Measurements from ENCODE around the gene PTPN20.

Gene PTPN20

DNA sequence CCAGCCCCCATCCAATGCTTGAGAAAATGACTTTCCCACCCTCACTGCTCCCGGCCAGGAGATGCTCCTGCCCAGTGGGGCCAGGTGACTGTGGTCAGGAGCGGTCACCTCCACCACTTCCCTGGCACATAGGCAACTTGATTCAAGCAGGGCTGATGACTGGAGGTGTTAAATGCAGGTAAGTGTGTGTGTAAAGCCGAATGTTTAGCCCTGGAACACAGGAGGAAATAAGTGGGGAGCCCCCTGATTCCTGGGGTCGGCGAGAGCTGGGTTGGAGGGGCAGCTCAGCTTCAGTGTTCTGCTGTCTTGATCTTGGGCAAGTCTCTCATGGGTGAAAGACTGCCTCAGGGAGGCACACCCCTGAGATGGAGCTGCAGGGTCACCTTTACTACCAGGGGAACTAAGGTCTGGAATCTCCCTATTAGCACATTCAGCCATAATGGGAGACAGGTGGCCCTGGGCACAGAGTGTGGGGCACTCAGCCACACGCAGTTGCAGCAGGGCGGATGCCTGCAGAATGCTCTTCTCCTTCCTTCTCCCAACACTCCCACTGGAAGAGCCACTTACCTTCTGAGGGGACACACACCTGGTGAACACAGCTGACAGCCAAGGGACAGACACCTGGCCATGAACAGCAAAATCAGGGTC, 124.1 kb downstream of the PTPN20 start:
- DNase-seq: no peak

DNA sequence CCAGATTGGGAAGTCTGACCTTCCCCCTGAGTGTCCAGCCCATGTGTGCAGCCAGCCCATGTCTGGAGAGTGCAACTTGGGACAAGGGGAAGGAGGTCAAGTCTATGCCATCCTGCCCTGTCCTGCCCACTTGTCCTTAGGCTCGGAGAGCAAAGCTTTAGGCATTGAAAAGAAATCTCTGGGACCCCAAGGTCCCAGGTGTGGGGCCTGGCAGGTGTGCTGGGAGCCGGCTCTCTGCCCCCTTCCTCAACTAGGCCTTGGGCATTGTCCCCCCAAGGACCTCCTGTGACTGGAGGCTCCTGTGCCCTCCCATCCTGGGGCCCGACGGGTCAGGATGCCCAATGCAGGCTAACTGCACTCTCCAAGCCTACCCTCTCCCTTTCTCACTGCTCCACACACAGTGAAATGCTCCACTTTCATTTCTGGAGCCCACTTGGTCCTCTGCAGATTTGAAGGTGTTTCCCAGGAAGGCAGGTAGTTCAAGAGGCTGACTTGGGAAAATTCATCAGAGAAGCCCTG, 124.7 kb downstream of the PTPN20 start:
- DNase-seq: no peak

DNA sequence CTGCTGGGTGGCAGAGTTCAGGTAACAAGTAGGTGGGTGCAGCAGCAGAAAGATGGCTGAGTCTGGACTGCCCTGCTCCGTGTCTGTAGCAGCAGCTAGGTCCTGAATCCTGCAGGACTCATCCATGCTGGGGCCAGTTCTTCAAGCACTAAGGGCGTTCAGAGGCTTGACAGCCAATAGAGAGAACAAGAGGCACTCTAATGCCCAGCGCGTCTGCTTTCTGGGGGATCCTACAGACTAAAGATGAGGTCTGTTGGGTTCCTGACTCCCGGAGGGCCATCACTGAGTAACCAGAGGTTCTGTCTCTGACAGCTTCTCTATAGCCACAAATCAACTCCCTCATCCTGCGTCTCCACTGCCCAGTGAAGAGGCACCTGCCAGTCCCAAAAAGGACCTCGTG, 125.5 kb downstream of the PTPN20 start:
- DNase-seq: no peak

DNA sequence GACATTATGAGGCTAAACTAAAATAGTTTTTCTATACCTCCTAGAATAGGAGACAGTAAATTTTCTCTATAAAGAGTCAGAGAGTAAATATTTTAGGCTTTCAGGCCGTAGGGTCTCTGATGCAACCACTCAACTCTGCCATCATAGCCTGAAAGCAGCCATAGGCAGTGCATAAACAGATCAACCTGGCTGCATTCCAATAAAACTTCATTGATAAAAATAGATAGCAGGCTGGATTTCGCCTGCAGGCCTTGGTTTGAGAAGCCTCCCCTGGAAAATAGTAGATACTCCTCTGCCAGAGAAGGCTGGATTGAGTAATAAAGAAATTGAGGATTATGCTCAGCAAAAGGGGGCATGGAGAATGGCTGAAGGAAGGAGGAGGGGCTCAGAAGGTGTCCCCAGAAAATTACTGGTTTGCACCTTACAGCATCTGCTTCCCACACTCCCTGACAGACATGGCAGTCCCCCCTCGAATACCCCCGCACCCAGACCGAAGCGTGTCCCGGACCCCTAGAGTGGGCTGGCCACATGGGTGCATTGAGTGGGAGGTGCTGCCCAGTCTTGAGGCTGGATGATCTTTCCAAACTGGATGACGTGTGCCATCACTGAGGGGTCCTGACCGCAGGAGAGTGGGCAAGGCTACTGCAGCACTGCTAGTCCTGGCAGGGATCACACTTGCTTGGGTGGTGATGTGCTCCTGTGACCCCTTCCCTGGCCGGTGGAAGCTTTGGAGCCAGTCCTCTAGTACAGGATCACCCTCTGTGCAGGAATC, 126.6 kb downstream of the PTPN20 start:
- no peak for DNase-seq

DNA sequence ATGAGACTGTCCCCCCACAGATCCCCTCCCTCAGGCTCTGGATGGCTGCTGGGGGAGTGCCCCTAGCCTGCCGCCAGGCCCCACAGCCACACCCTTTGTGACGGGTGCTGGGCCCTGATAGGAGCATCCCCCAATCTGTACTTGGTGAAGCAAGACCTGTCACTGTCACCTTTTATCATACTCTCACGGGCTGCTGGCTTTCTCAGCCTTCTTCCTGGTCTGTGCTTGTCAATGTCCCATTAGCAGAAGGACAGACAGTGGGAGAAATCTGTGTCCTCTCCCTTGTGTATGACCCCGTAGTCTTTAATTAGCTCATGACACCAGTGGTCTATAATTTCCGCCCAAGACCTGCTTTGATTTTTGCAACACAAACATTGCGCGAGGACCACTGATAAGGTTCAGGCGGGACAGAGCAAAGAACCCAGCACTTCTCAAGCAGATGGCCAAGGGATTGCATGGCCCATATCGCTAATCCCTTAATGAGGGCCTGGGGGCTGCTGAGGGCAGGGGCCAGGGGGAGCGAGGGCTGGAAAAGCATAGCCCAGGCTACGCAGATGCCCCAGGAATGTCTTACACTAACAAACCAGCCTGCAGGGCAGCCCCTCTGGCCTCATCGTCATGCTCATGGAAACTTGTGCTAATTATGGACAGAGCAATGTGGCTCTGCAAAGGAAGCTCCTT, 127.8 kb downstream of the PTPN20 start:
- no peak for DNase-seq

DNA sequence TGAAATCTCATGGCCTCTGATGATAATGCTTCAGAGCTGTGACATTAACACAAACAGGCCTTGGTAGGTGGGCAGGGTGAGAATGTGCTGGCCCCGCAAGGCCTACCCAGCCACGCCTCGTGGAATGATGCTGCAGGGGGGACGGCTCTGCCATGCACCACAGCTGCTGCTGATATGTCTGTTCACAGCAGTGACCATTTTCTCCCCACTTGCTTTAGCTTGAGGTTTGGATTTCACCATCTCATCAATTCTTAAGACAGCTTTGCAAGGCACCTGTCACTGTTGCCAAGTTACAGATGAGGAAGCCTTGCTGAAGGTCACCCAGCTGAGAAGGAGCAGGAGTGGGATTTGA, 128.3 kb downstream of the PTPN20 start:
- no peak for DNase-seq

DNA sequence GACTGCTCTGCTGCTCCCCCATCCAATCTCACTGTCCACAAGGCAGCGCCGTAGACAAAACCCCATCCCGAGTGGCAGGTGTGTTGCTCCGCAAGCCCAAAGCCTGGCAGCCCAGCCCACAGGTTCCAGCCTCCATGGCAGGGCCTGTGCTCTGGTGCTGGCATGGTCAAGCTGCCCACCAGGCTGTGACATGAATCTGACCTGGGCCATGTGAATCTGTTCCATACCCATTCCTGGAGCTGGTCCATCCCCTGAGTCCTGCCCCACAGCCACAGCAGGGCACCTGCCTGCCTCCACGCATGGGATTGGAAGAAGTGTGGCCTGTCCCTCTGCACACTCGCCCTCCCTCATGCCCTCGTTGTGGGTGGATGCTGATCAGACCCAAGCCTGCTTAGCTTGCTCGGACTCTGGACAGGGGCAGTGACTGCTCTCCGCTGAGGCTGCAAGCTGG, 128.8 kb downstream of the PTPN20 start:
- DNase-seq: no peak

DNA sequence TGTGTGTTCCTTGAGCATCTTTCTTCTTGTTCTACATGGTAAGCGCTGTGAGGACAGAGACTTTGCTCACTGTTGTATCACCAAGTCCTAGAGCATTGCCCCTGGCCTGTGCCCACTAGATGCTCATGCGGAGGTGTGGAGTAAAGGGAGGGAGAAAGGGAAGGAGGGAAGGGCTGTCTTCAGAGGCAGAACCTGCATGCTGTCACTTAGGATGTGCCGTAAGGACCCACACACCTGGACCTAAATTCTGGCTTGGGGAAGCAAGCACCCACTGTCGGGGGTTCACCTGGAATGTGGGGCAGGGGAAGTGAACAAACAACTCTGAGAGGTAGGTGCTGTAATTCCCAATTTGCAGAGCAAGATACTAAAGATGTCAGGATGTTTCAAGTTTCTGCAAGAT, 129.5 kb downstream of the PTPN20 start:
- no peak for DNase-seq

DNA sequence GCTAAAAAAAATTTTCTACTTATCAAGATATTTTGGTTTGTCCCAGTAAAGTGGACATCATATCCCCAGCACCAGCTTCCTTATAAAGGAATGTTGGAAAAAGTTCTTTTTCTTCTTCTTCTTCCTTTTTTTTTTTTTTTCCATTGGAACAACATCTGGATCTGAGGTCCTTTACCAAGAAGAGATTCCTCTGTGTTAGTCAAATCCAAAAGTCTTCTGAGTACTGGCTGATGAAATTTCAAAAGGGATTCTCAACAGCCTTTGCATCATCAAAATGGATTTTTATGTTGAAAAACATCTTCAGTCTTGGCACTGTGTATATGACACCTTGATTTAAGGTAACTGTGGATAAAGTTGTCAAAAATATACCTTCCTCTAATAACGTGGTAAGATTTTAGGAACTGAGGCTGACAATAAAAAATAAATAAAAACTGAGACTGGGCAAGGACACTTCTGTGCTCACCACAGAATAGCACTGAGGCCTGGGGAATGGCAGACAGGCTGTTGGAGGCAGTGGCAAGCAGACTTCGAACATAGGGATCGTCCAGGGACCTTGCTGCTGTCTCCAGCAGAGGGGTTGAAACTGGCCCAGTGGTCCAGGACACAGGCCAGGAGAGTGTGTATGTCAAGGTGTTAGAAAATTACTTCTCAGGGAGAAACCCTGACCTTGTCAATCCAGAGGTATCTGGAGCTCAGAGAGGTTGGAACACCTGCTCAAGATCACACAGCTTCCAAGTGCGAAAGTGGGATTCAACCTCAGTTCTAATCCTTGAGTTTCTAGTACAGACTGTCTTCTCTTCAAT, 130.4 kb downstream of the PTPN20 start:
- no peak for DNase-seq

DNA sequence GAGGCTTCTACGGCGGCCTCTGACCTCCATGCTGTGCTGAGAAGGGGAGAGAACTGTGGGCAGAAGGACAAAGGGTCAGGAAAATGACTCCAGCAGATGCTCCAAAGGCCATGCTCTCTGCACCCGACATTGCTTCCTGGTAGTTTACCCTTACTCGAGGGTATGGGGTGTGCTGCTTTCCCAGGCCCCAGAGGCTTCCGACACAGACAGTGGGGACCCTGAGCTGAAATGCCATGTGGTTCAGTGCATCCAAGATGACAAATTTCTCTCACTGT, 130.9 kb downstream of the PTPN20 start:
- no peak for DNase-seq

DNA sequence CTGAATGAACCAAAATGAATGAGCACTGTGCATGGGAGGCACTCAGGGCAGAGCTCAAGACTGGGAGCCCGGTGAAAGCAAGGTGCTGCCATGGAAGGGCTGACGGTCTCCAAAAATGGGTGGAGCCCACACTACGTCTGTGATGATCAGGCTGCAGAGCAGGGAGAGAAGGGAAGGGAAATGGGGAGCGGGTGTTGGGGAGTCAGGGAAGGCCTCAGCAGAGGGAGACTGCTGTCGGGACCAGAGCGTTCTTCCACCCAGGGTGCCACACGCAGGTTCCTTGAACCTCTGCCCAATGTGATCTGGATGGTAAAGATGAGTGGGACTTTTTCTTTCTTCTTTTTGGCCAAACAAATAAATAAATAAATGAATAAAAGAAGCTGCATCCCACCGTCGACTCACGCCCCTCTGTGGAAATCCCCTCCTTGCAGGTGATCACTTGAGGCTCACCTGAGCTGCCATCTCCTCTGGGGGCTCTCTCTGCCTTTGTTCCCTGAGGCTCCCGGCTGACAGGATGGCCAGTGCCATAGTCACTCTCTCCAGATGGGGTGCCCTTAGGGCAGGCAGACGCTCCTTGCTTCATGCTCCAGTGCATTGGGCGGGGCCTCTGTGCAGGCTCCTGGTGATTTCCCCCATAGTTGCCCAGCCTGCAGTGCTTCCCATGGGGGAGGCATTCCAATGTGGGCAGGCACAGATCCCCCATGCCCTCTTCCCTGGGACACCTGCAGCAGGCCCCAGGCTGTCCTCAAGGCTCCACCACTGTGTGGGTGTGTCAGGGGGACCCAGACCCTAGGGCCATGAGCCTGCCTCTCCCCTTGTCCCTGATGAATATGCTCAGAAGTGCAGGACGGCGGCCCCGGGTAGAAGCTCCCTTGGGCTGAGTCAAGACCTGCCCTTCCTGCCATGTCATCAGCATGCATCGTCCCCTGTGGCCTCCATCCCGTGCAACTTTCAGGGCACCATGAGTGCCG, 131.8 kb downstream of the PTPN20 start:
- no peak for DNase-seq

DNA sequence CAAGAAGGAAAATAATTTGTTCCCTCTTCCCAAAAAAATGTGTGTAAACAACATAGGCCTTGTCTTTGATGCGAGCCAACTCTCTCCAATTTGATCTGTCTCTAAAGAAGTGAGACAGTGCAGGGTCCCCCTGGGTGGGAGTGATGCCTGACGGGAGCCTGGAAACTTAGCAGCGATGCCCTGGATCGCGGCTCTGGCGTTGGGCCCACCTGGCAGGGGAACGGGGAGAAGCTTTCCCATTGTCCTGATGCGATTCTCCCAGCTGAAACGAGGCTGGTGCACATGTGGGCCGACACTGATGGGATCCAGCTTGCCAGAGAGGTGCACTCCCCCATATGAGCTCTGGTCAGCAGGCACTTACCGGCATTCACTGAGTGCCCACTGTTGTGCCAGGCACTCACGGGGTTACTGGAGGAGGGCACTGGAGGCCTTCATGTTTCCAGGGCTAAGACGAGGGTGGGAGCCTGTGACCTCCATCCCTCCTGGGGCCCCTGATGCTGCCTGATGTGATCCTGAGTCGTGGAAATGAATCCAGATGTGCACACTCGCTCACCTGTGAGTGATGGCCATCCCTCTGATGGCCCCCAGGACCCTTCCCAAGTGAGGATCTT, 132.8 kb downstream of the PTPN20 start:
- DNase-seq: no peak

DNA sequence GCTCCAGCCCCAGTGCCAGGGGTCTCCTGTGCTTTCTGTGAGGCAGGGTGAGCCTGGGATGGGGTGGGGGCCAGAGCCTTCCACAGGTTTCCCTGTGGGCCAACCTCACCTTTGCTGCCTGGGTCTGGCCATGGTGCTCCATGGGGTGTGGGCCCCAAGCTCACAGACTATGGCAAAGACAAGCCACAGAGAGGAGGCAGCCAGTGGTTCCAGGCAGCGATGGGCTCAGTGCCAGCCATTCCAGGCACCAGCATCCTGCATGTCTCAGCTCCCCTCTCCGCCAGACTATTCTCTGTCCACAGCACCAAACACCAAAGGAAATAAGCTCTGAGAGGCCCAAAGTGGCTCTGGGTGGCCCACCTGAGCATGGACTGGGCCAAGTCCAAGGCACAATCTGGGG, 133.5 kb downstream of the PTPN20 start:
- no peak for DNase-seq

DNA sequence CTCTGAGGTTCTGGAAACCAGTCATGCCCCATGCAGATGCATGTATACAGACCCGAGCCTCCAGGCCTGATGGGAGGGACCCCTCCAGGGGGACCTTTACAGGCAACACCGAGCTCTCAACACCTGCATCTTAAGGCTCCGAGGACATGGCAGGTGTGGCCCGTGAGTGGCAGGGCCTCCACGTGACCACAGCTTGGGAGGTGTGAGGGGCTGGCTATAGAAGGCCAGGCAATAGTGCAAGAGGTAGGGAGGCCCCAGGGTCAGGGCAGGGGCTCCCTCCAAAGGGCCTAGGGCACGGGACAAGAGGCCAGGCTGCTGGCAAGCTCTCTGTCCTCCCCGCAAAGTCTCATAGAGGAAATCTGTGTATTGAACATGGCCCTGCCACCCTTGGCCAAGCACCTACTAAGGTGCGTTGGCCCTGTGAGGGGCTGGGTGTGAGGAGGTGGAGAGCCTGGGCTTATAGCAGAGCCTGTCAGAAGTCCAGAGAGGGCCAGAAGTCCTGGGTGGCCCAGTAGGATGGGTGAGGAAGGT, 134.2 kb downstream of the PTPN20 start:
- DNase-seq: no peak

DNA sequence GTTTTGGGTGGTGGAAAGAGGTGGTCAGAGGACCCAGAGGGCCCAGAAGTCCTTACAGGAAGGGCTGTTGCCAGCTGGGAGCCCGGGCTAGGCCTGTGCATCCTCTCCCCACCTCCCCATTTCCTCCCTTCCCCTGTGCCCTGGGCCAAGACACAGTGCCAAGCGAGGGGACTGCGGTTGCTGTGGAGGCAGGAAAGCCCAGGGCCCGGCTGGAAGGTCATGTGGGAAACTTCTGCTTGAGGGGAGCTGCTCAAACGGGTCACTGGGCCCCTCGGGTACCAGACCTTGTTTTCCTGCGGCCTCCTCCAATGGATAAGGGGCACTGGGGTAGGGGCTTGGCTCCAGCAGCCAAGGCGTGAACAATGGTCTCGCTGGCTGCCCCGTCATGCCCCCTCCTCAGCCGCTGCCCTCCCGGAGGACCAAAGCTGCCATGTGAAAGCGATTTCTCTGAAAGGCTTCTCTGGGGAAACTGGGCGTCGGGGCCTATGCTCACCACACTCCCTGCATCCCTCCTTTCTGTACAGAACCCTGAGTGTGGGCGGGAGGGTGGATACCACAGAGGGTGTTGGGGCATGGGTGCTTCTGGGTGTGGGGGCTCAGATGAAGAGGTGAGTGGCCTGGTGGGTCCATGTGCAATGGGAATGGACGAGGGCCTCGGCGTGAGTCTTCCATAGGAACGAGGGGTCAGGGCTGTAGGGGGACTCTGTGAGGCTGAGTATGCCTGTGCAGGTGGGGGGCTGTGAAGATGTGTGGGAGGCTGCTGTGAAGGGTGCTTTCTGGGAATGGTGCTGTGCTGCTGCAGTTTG, 135.3 kb downstream of the PTPN20 start:
- DNase-seq: no peak

DNA sequence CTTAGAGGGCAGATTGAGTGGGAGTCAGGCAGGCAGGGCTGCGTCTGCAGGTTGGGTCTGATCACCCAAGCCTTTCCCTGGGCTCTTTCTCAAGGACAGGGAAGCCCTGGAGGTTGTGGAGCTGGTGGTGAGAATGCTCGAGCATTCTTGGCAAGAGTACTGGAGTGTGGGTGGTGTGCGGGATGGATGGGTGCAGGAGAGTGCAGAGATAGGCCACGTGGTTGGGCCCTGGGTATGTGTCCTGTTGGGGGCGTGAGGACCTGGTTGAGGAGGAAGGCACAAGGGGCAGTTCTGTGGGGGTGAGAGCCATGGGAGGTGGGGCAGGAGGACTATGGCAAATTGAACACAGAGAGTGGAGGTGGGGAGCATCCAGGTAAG, 135.9 kb downstream of the PTPN20 start:
- DNase-seq: no peak

DNA sequence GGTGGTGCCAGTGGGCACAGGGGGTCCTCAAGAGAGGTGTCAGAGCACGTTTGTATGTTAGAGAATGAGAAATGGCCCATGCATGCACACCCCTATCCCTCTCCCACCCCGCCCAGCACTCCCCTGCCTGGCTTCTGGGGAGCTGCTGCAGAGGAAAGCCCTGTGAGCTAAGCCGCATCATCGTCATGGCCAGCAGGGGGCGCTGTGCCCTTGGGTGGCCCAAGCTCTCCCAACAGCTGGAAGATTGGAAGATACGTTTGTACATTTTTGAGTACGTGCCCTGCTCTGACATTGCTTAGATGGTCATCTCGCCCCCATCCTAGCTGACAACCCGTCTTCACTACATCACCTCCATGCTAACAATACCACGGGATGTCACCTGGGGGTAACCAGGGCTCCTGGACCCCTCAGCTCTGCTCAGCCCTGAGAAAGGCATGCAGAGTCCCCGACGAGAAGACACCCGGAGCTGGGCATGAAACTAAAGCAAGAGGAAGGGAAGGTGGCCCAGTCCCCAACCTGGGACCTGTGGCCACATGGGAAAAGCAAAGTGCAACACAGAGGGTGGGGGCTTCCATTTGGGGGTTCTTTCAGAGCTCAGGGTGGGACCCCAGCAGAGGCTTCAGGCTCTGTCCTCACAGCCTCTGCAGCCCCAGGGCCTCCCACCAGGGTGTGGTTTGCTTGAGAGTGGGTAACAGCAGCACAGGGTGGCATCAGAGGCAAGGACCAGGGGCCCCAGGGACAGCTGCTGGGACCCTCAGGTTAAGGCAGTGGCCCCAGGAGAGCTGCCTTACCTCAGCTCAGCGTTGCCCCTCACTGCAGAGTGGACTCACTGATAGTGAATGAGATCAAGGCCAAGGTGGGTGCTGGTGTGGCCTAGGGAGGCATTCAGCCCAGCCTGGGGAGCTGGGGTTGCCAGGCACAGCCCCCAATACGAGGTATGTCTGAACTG, 136.6 kb downstream of the PTPN20 start:
- peak; percentile 60 for DNase-seq

DNA sequence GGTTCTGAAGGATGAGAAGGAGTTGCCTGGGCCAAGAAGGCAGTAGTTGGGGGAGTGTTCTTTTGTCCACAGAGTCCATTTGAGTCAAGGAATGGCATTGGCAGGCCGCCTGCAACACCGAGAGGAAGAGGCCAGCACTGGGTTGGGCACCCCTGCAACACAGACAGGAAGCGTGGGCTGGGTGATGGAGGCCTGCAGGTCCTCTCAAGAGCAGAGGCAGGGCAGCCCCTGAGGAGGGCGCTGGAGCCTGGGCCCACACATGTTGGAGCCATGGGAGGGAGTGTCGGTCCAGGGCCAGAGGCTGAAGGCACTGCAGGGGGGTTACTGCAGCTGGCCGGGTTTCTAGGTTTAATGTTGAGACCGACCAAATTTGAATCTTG, 137.3 kb downstream of the PTPN20 start:
- no peak for DNase-seq

DNA sequence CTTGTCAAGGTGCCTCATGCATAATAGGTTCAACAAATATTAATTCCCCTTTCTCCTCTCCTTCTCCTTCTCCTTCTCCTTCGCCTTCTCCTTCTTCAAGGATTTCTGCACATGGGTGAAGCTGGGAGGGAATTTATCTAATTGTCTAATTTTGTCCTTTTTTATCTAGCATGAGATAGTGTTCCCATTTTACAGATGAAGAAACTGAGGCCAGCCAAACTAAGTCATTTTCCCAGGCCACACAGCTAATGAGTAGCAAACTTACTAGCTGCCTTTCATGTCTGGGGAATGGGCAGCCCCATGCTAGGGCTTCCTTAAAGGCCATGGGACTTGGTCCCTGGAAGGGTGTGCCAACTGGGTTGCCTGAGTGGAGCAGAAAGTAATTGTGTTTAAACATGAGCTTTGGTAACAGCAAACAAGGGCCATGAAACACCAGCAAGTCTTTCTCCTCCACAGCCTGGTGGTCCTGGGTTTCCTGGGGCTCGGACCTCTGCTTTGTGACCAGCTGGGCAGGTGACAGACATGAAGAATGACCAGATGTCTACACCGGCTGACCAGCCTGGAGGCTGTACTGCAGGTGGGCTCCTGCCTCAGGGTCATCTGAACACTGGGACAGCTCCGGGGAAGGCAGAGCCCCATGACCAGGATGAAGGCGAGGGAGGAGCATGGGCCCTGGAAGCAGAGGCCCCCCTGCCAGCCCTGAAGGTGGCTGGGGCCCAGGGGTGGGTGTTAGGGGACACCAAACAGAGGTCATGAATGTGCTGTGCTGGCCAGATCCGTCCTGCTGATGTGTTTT, 138.0 kb downstream of the PTPN20 start:
- DNase-seq: no peak

Measured in stimulated activated naive CD4-positive, alpha-beta T cell treated with Interleukin-2 at 50 U/mL for 16 hours (primary cell).